Panc1 (cell line): ENCODE data around the gene COL4A2. TPM values are rescaled to one million over a fixed set of nuclear protein-coding genes. Genes with fewer than 3 reads are reported as not detected.

Source experiments
- ATAC-seq: fragments of 200-7000 bp; cut with Tn5 transposase; 2 replicates; pipeline ENCODE4 v1.9.1; 2020; ENCODE audit warnings: mild to moderate bottlenecking, moderate library complexity
- BruUV-seq: library from RNA; stranded (reverse); fragments of 400-500 nt; replicated peaks from 2 replicates; lab custom pipeline; 2021; lab: Mats Ljungman, UMichigan
- CTCF ChIA-PET: fragments of 300-600 bp; sonication (Branson Sonifier 250); formaldehyde crosslinking; loops from one replicate; lab custom pipeline; 2022; ENCODE audit warnings: antibody characterized with exemption; lab: Charles Lee
- POLR2A ChIA-PET: fragments of 300-600 bp; sonication (Branson Sonifier 250); formaldehyde crosslinking; loops from one replicate; lab custom pipeline; 2022; ENCODE audit warnings: antibody characterized with exemption; lab: Charles Lee
- DNase-seq: peaks from one replicate; pipeline ENCODE4 v3.0.0-alpha.2; 2010; ENCODE audit warnings: low read depth, low spot score
- H3K27ac ChIP-seq: 2 replicates; pipeline ENCODE4 v1.5.1; 2011; ENCODE audit warnings: mild to moderate bottlenecking, low read length, inconsistent platforms
- H3K27me3 ChIP-seq: fragments of 200-500 bp; sonication (Bioruptor generic); 2 replicates; pipeline ENCODE4 v1.6.0; 2014; ENCODE audit warnings: low read length, inconsistent platforms; ENCODE audit not compliant: control insufficient read depth, insufficient read depth
- H3K36me3 ChIP-seq: fragments of 200-500 bp; sonication (Bioruptor generic); 2 replicates; pipeline ENCODE4 v1.5.1; 2014; ENCODE audit warnings: inconsistent platforms, mild to moderate bottlenecking, low read length, moderate library complexity; ENCODE audit not compliant: control insufficient read depth, insufficient read depth
- H3K4me1 ChIP-seq: 2 replicates; pipeline ENCODE4 v1.5.1; 2011; ENCODE audit warnings: inconsistent platforms, mild to moderate bottlenecking, low read length, moderate library complexity; ENCODE audit not compliant: control insufficient read depth, insufficient read depth
- H3K4me3 ChIP-seq, 2 experiments: 2 replicates each; pipeline ENCODE4 v1.5.1; 2011 to 2012; ENCODE audit warnings: low read depth in 2 of 2, low read length in 2 of 2, mild to moderate bottlenecking in 2 of 2, inconsistent platforms in 1 of 2, moderate library complexity in 1 of 2
- H3K9me3 ChIP-seq: fragments of 200-500 bp; sonication (Bioruptor generic); 2 replicates; pipeline ENCODE4 v1.5.1; 2014; ENCODE audit warnings: low read depth, mild to moderate bottlenecking, inconsistent platforms, low read length, moderate library complexity; ENCODE audit not compliant: control insufficient read depth, insufficient read depth
- POLR2AphosphoS5 ChIP-seq: IDR thresholded peaks from 2 replicates; pipeline ENCODE4 v1.6.1; 2012; ENCODE audit warnings: mild to moderate bottlenecking, low read depth, low read length, moderate library complexity
- REST ChIP-seq, 2 experiments: IDR thresholded peaks; 2 replicates each; pipeline ENCODE4 v1.6.1; 2011 to 2012; ENCODE audit warnings: low read depth in 2 of 2, control low read depth in 1 of 2, low read length in 1 of 2, mild to moderate bottlenecking in 1 of 2, moderate library complexity in 1 of 2; ENCODE audit not compliant: insufficient read depth in 1 of 2
- SIN3A ChIP-seq: IDR thresholded peaks from 2 replicates; pipeline ENCODE4 v1.6.1; 2012; ENCODE audit warnings: low read depth, mild to moderate bottlenecking, low read length, moderate library complexity, borderline replicate concordance; ENCODE audit not compliant: insufficient read depth
- TCF7L2 ChIP-seq: IDR thresholded peaks from 2 replicates; pipeline ENCODE4 v1.6.1; 2011; ENCODE audit warnings: mild to moderate bottlenecking, low read depth, low read length, inconsistent platforms
- in situ Hi-C: cut with HindIII; loops from 2 replicates; pipeline ENCODE4 v1.10.0; 2016; ENCODE audit warnings: low sequenced_read_pairs, low pct_unique_long_range_greater_than_20kb
- intact Hi-C: fragments of 100-400 bp; cut with micrococcal nuclease; formaldehyde crosslinking; loops from one replicate; pipeline ENCODE4 v1.10.0; 2022; ENCODE audit not compliant: unreplicated experiment
- total RNA-seq: library from RNA; stranded (reverse); gene quantifications from one replicate; pipeline ENCODE4 v1.2.1, GENCODE V29; 2021; ENCODE audit not compliant: unreplicated experiment
- TF ChIP-seq, protein P1 (sequence below): fragments of 450-650 bp; IDR thresholded peaks from 2 replicates; pipeline ENCODE4 v1.5.1; 2017; ENCODE audit warnings: mild to moderate bottlenecking

COL4A2 gene
- total RNA-seq, 1 experiment from 2014 or later: 3.0 TPM

DNA sequence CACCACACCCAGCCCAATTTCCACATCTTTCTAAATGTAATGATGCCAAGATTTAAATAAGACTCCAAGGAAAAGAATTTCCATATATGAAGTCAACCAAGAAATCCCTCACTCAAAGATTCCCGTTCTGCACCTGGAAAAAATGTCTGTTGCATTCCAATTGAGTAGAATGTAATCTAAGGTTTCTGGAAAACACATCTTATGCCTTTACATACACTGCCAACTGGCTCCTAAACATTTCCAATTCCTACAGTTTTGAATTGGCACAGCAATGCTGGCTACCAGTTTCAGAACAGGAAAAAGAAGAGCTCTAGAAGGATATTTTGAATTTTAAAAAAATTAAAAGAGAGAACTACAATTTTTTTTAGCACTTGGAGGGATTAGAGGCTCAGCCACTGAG is 43.0 kb downstream of the COL4A2 start:
- Histone ChIP-seq H3K9me3 (no peaks in the 10 kb centered on the region), H3K4me3 (no peak overlapping the region), H3K27me3 (no peaks in the 10 kb centered on the region; the same call in 1 of the 2 replicates), H3K4me1 (no peaks in the 10 kb centered on the region), H3K36me3 (no peaks in the 10 kb centered on the region), H3K27ac (no peak overlapping the region)
- ATAC-seq (no peak), DNase-seq (no peak)
- intact Hi-C loops: no loop called here
- BruUV-seq: no TSS peak
- in situ Hi-C loops: no loop called here
- ChIA-PET POLR2A (interaction anchor here (0.6 kb wide), 1 partner anchor 660 kb away, joined by 4 read pairs; no protein-coding TSS in a partner anchor), CTCF (no interaction called here)
- TF ChIP-seq TCF7L2 (no peak), REST (IDR thresholded peaks at IDR 0.05; ENCODE audit: insufficient read depth in 1 of 2, low read depth in 2 of 2, low read length in 1 of 2) (no peak), POLR2AphosphoS5 (no peak), SIN3A (no peak)
- TF ChIP-seq, protein P1, sequence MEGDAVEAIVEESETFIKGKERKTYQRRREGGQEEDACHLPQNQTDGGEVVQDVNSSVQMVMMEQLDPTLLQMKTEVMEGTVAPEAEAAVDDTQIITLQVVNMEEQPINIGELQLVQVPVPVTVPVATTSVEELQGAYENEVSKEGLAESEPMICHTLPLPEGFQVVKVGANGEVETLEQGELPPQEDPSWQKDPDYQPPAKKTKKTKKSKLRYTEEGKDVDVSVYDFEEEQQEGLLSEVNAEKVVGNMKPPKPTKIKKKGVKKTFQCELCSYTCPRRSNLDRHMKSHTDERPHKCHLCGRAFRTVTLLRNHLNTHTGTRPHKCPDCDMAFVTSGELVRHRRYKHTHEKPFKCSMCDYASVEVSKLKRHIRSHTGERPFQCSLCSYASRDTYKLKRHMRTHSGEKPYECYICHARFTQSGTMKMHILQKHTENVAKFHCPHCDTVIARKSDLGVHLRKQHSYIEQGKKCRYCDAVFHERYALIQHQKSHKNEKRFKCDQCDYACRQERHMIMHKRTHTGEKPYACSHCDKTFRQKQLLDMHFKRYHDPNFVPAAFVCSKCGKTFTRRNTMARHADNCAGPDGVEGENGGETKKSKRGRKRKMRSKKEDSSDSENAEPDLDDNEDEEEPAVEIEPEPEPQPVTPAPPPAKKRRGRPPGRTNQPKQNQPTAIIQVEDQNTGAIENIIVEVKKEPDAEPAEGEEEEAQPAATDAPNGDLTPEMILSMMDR: no peak

DNA sequence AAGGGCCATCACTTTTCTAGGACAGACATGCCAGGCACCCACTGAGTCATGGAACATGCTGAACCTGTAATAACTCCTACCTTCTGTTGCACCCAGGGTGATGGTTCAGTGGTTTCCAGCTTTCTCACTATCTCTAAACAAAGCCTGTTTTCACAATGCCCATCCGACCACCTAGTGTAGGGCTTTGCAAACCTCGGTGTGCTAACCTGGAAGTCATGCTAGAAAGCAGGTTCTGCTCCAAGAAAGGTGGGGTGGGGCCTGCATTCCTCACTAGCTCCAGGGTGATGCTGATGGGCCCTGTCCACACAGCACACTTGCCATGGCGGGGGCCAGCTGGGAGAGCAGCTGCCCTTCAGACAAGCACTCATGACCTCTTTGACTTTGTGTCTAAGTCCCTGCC is 43.4 kb downstream of the COL4A2 start:
- no TSS peak for BruUV-seq
- H3K4me3 ChIP-seq: no peak overlapping the region
- POLR2A ChIA-PET: no interaction called here
- H3K4me1 ChIP-seq: no peaks in the 10 kb centered on the region
- TF ChIP-seq, protein P1: no peak
- TF ChIP-seq POLR2AphosphoS5: no peak
- TF ChIP-seq SIN3A: no peak
- TF ChIP-seq TCF7L2: no peak
- no peak for TF ChIP-seq REST (IDR thresholded peaks at IDR 0.05; ENCODE audit: insufficient read depth in 1 of 2, low read depth in 2 of 2, low read length in 1 of 2)
- CTCF ChIA-PET: no interaction called here
- no peaks in the 10 kb centered on the region; the same call in 1 of the 2 replicates for H3K27me3 ChIP-seq
- ATAC-seq (no peak), DNase-seq (no peak)
- H3K36me3 ChIP-seq: no peaks in the 10 kb centered on the region
- in situ Hi-C loops (no loop called here), intact Hi-C loops (no loop called here)
- no peak overlapping the region for H3K27ac ChIP-seq
- no peaks in the 10 kb centered on the region for H3K9me3 ChIP-seq
